GM23338 (cell line): Measurements from ENCODE around the gene RBM19. TPM values are rescaled to one million over a fixed set of nuclear protein-coding genes. Genes with fewer than 3 reads are reported as not detected.

Experiments used
- ATAC-seq: fragments of 200-7000 bp; cut with Tn5 transposase; 3 replicates; pipeline ENCODE4 v1.9.1; 2020
- DNase-seq: peaks from one replicate; pipeline ENCODE4 v3.0.0-alpha.2; 2015; ENCODE audit warnings: low spot score
- H2AFZ ChIP-seq: fragments of 200-600 bp; sonication (generic); 2 replicates; pipeline ENCODE4 v1.8.0; 2016; ENCODE audit warnings: antibody characterized with exemption, mild to moderate bottlenecking, moderate library complexity
- H3F3A ChIP-seq: fragments of 200-600 bp; sonication (generic); replicated peaks from 2 replicates; pipeline ENCODE4 v1.8.0; 2017; ENCODE audit warnings: antibody characterized with exemption, mixed run types, low read depth
- H3K27ac ChIP-seq: fragments of 200-600 bp; sonication (generic); 2 replicates; pipeline ENCODE4 v1.6.1; 2016; ENCODE audit warnings: low read depth
- H3K27me3 ChIP-seq: fragments of 200-600 bp; sonication (generic); 2 replicates; pipeline ENCODE4 v1.8.0; 2016; ENCODE audit warnings: mild to moderate bottlenecking, mixed run types, moderate library complexity; ENCODE audit not compliant: insufficient read depth
- H3K36me3 ChIP-seq: fragments of 200-600 bp; sonication (generic); 2 replicates; pipeline ENCODE4 v1.8.0; 2016; ENCODE audit warnings: mild to moderate bottlenecking; ENCODE audit not compliant: insufficient read depth
- H3K4me1 ChIP-seq: fragments of 200-600 bp; sonication (generic); 2 replicates; pipeline ENCODE4 v1.8.0; 2016; ENCODE audit warnings: mild to moderate bottlenecking, moderate library complexity; ENCODE audit not compliant: insufficient read depth
- H3K4me2 ChIP-seq: fragments of 200-600 bp; sonication (generic); 2 replicates; pipeline ENCODE4 v1.7.1; 2017; ENCODE audit warnings: mixed run types
- H3K4me3 ChIP-seq: fragments of 200-600 bp; sonication (generic); 2 replicates; pipeline ENCODE4 v1.6.1; 2016; ENCODE audit warnings: mixed run types
- H3K79me2 ChIP-seq: fragments of 200-600 bp; sonication (generic); replicated peaks from 2 replicates; pipeline ENCODE4 v1.8.0; 2017; ENCODE audit warnings: mild to moderate bottlenecking; ENCODE audit not compliant: insufficient read depth
- H3K9me2 ChIP-seq: fragments of 200-600 bp; sonication (generic); 2 replicates; pipeline ENCODE4 v1.8.0; 2017; ENCODE audit not compliant: insufficient read depth
- H4K20me1 ChIP-seq: fragments of 200-600 bp; sonication (generic); replicated peaks from 2 replicates; pipeline ENCODE4 v1.8.0; 2017; ENCODE audit warnings: mild to moderate bottlenecking; ENCODE audit not compliant: insufficient read depth
- H3K27ac Mint-ChIP-seq: 2 replicates; pipeline ENCODE4 v1.8.0; 2020; ENCODE audit warnings: inconsistent platforms, mild to moderate bottlenecking, moderate library complexity, mixed read lengths
- H3K27me3 Mint-ChIP-seq: 3 replicates; pipeline ENCODE4 v1.8.0; 2022; ENCODE audit warnings: low read depth, mild to moderate bottlenecking, moderate library complexity, mixed read lengths, inconsistent platforms; ENCODE audit not compliant: insufficient read depth, poor library complexity
- H3K36me3 Mint-ChIP-seq: 3 replicates; pipeline ENCODE4 v1.8.0; 2021; ENCODE audit warnings: low read depth, mild to moderate bottlenecking, inconsistent platforms, moderate library complexity, mixed read lengths
- H3K4me1 Mint-ChIP-seq: 3 replicates; pipeline ENCODE4 v1.8.0; 2020; ENCODE audit warnings: mild to moderate bottlenecking, inconsistent platforms, mixed read lengths
- H3K4me3 Mint-ChIP-seq: 3 replicates; pipeline ENCODE4 v1.8.0; 2021; ENCODE audit warnings: moderate library complexity, mild to moderate bottlenecking, inconsistent platforms, mixed read lengths
- H3K9me3 Mint-ChIP-seq: 3 replicates; pipeline ENCODE4 v1.8.0; 2020; ENCODE audit warnings: moderate library complexity, mild to moderate bottlenecking, inconsistent platforms, mixed read lengths
- CREB1 ChIP-seq: fragments of 250-450 bp; sonication (Bioruptor Pico); IDR thresholded peaks from 2 replicates; pipeline ENCODE4 v1.5.0; 2020; ENCODE audit warnings: low read depth, mild to moderate bottlenecking, moderate library complexity
- EZH2 ChIP-seq: fragments of 200-600 bp; sonication (generic); IDR thresholded peaks from one replicate; pipeline ENCODE4 v1.8.0; 2017; ENCODE audit warnings: antibody characterized with exemption, mild to moderate bottlenecking, low read depth; ENCODE audit not compliant: unreplicated experiment
- EZH2phosphoT487 ChIP-seq: fragments of 200-600 bp; sonication (generic); IDR thresholded peaks from one replicate; pipeline ENCODE4 v1.8.1; 2018; ENCODE audit warnings: antibody characterized with exemption; ENCODE audit not compliant: unreplicated experiment
- JUNB ChIP-seq: IDR thresholded peaks from one replicate; pipeline ENCODE4 v1.6.1; 2016; ENCODE audit warnings: antibody characterized with exemption; ENCODE audit not compliant: unreplicated experiment
- NANOG ChIP-seq: IDR thresholded peaks from 2 replicates; pipeline ENCODE4 v1.6.1; 2016; ENCODE audit warnings: antibody characterized with exemption, borderline replicate concordance
- POLR2AphosphoS5 ChIP-seq: IDR thresholded peaks from 2 replicates; pipeline ENCODE4 v1.6.1; 2016; ENCODE audit warnings: antibody characterized with exemption, low read depth
- STAT1 ChIP-seq: IDR thresholded peaks from one replicate; pipeline ENCODE4 v1.6.1; 2016; ENCODE audit warnings: antibody characterized with exemption; ENCODE audit not compliant: unreplicated experiment
- ZNF114 ChIP-seq: fragments of 250-450 bp; sonication (Bioruptor Pico); IDR thresholded peaks from 2 replicates; pipeline ENCODE4 v1.5.0; 2020; ENCODE audit warnings: mild to moderate bottlenecking, moderate library complexity
- ZNF331 ChIP-seq: fragments of 250-450 bp; sonication (Bioruptor Pico); IDR thresholded peaks from 2 replicates; pipeline ENCODE4 v1.5.0; 2020; ENCODE audit warnings: low read depth, mild to moderate bottlenecking, moderate library complexity
- polyA plus RNA-seq: library from polyadenylated mRNA; unstranded; fragments of >200 nt; fragmentation: Nextera tagmentation; extraction: Ambion mirVana; gene quantifications from 2 replicates; pipeline ENCODE4 v1.2.1, GENCODE V29; 2016
- total RNA-seq: library from RNA; depleted of rRNA; stranded (reverse); fragments of >200 nt; shearing (Covaris generic); gene quantifications from 2 replicates; pipeline ENCODE4 v1.2.3, GENCODE V29; 2014
- TF ChIP-seq, protein P1 (sequence below), 2 experiments: fragments of 200-600 bp in 1 of 2; sonication (generic) in 1 of 2; conservative IDR thresholded peaks; 2 replicates each; pipeline versions ENCODE4 v1.5.1 to v1.6.1; 2016 to 2017; ENCODE audit warnings: antibody characterized with exemption in 2 of 2, low read depth in 2 of 2, mild to moderate bottlenecking in 2 of 2, moderate library complexity in 1 of 2
- TF ChIP-seq, protein P2 (sequence below): IDR thresholded peaks from 2 replicates; pipeline ENCODE4 v1.6.1; 2016; ENCODE audit warnings: antibody characterized with exemption
- TF ChIP-seq, protein P3 (sequence below): IDR thresholded peaks from one replicate; pipeline ENCODE4 v1.6.1; 2018; ENCODE audit warnings: antibody characterized with exemption; ENCODE audit not compliant: unreplicated experiment
- TF ChIP-seq, protein P4 (sequence below): fragments of 250-450 bp; sonication (Bioruptor Pico); IDR thresholded peaks from 2 replicates; pipeline ENCODE4 v1.5.0; 2020; ENCODE audit warnings: mild to moderate bottlenecking, moderate library complexity

The RBM19 gene
- total and polyA plus RNA-seq, 2 experiments from 2014 or later: 43.4 to 56.7 TPM

DNA sequence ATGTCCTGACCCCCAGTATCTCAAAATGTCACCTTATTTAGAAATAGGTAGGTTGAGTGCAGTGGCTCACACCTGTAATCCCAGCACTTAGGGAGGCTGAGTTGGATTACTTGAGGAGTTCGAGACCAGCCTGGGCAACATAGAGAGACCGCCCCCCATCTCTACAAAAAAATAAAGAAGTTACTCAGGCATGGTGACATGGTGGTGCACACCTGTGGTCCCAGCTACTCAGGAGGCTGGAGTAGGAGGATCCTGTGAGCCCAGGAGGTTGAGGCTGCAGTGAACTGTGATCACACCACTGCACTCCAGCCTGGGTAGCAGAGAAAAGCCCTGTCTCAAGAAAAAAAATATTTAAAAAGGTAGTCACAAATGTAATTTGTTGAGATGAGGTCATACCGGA lies 27.9 kb upstream of the RBM19 start:
- no peaks in the 10 kb centered on the region for H3K9me2 ChIP-seq
- ATAC-seq (no peak), DNase-seq (no peak)
- H3K27ac ChIP-seq: no peak overlapping the region
- H3K4me1 ChIP-seq: no peaks in the 10 kb centered on the region; the same call in 1 of the 2 replicates
- 0 out of 3 replicates have a peak, but pooled peaks cover 4% of the 10 kb centered on the region for H3K4me1 Mint-ChIP-seq
- no peaks in the 10 kb centered on the region for H3K36me3 Mint-ChIP-seq
- no peaks in the 10 kb centered on the region for H3F3A ChIP-seq
- TF ChIP-seq EZH2 (no peak), NANOG (no peak), CREB1 (CRISPR knock-in tag) (no peak), ZNF114 (CRISPR knock-in tag) (no peak), POLR2AphosphoS5 (no peak), STAT1 (no peak), EZH2phosphoT487 (no peak), ZNF331 (CRISPR knock-in tag) (no peak), JUNB (no peak)
- TF ChIP-seq, protein P1, sequence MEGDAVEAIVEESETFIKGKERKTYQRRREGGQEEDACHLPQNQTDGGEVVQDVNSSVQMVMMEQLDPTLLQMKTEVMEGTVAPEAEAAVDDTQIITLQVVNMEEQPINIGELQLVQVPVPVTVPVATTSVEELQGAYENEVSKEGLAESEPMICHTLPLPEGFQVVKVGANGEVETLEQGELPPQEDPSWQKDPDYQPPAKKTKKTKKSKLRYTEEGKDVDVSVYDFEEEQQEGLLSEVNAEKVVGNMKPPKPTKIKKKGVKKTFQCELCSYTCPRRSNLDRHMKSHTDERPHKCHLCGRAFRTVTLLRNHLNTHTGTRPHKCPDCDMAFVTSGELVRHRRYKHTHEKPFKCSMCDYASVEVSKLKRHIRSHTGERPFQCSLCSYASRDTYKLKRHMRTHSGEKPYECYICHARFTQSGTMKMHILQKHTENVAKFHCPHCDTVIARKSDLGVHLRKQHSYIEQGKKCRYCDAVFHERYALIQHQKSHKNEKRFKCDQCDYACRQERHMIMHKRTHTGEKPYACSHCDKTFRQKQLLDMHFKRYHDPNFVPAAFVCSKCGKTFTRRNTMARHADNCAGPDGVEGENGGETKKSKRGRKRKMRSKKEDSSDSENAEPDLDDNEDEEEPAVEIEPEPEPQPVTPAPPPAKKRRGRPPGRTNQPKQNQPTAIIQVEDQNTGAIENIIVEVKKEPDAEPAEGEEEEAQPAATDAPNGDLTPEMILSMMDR (conservative IDR thresholded peaks at IDR 0.05; ENCODE audit: low read depth in 2 of 2): no peak
- TF ChIP-seq, protein P2, sequence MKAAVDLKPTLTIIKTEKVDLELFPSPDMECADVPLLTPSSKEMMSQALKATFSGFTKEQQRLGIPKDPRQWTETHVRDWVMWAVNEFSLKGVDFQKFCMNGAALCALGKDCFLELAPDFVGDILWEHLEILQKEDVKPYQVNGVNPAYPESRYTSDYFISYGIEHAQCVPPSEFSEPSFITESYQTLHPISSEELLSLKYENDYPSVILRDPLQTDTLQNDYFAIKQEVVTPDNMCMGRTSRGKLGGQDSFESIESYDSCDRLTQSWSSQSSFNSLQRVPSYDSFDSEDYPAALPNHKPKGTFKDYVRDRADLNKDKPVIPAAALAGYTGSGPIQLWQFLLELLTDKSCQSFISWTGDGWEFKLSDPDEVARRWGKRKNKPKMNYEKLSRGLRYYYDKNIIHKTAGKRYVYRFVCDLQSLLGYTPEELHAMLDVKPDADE: no peak
- TF ChIP-seq, protein P3, sequence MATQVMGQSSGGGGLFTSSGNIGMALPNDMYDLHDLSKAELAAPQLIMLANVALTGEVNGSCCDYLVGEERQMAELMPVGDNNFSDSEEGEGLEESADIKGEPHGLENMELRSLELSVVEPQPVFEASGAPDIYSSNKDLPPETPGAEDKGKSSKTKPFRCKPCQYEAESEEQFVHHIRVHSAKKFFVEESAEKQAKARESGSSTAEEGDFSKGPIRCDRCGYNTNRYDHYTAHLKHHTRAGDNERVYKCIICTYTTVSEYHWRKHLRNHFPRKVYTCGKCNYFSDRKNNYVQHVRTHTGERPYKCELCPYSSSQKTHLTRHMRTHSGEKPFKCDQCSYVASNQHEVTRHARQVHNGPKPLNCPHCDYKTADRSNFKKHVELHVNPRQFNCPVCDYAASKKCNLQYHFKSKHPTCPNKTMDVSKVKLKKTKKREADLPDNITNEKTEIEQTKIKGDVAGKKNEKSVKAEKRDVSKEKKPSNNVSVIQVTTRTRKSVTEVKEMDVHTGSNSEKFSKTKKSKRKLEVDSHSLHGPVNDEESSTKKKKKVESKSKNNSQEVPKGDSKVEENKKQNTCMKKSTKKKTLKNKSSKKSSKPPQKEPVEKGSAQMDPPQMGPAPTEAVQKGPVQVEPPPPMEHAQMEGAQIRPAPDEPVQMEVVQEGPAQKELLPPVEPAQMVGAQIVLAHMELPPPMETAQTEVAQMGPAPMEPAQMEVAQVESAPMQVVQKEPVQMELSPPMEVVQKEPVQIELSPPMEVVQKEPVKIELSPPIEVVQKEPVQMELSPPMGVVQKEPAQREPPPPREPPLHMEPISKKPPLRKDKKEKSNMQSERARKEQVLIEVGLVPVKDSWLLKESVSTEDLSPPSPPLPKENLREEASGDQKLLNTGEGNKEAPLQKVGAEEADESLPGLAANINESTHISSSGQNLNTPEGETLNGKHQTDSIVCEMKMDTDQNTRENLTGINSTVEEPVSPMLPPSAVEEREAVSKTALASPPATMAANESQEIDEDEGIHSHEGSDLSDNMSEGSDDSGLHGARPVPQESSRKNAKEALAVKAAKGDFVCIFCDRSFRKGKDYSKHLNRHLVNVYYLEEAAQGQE: no peak
- TF ChIP-seq, protein P4, sequence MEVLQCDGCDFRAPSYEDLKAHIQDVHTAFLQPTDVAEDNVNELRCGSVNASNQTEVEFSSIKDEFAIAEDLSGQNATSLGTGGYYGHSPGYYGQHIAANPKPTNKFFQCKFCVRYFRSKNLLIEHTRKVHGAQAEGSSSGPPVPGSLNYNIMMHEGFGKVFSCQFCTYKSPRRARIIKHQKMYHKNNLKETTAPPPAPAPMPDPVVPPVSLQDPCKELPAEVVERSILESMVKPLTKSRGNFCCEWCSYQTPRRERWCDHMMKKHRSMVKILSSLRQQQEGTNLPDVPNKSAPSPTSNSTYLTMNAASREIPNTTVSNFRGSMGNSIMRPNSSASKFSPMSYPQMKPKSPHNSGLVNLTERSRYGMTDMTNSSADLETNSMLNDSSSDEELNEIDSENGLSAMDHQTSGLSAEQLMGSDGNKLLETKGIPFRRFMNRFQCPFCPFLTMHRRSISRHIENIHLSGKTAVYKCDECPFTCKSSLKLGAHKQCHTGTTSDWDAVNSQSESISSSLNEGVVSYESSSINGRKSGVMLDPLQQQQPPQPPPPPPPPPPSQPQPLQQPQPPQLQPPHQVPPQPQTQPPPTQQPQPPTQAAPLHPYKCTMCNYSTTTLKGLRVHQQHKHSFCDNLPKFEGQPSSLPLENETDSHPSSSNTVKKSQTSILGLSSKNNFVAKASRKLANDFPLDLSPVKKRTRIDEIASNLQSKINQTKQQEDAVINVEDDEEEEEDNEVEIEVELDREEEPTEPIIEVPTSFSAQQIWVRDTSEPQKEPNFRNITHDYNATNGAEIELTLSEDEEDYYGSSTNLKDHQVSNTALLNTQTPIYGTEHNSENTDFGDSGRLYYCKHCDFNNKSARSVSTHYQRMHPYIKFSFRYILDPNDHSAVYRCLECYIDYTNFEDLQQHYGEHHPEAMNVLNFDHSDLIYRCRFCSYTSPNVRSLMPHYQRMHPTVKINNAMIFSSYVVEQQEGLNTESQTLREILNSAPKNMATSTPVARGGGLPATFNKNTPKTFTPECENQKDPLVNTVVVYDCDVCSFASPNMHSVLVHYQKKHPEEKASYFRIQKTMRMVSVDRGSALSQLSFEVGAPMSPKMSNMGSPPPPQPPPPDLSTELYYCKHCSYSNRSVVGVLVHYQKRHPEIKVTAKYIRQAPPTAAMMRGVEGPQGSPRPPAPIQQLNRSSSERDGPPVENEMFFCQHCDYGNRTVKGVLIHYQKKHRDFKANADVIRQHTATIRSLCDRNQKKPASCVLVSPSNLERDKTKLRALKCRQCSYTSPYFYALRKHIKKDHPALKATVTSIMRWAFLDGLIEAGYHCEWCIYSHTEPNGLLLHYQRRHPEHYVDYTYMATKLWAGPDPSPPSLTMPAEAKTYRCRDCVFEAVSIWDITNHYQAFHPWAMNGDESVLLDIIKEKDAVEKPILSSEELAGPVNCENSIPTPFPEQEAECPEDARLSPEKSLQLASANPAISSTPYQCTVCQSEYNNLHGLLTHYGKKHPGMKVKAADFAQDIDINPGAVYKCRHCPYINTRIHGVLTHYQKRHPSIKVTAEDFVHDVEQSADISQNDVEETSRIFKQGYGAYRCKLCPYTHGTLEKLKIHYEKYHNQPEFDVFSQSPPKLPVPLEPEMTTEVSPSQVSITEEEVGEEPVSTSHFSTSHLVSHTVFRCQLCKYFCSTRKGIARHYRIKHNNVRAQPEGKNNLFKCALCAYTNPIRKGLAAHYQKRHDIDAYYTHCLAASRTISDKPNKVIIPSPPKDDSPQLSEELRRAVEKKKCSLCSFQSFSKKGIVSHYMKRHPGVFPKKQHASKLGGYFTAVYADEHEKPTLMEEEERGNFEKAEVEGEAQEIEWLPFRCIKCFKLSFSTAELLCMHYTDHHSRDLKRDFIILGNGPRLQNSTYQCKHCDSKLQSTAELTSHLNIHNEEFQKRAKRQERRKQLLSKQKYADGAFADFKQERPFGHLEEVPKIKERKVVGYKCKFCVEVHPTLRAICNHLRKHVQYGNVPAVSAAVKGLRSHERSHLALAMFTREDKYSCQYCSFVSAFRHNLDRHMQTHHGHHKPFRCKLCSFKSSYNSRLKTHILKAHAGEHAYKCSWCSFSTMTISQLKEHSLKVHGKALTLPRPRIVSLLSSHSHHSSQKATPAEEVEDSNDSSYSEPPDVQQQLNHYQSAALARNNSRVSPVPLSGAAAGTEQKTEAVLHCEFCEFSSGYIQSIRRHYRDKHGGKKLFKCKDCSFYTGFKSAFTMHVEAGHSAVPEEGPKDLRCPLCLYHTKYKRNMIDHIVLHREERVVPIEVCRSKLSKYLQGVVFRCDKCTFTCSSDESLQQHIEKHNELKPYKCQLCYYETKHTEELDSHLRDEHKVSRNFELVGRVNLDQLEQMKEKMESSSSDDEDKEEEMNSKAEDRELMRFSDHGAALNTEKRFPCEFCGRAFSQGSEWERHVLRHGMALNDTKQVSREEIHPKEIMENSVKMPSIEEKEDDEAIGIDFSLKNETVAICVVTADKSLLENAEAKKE (CRISPR knock-in tag): no peak
- H3K27me3 Mint-ChIP-seq: peaks cover 9% of the 10 kb centered on the region
- no peak overlapping the region for H3K27ac Mint-ChIP-seq
- H3K36me3 ChIP-seq: no peaks in the 10 kb centered on the region
- H2AFZ ChIP-seq: no peak overlapping the region
- H3K9me3 Mint-ChIP-seq: no peaks in the 10 kb centered on the region
- H4K20me1 ChIP-seq: no peaks in the 10 kb centered on the region
- H3K4me2 ChIP-seq: no peak overlapping the region
- H3K4me3 ChIP-seq: no peak overlapping the region
- H3K79me2 ChIP-seq: no peaks in the 10 kb centered on the region
- no peak overlapping the region for H3K4me3 Mint-ChIP-seq
- H3K27me3 ChIP-seq: no peaks in the 10 kb centered on the region
